ENCODE measurements around the gene CCDC39. TPM values are rescaled to one million over a fixed set of nuclear protein-coding genes. Genes with fewer than 3 reads are reported as not detected.
A peak's percentile ranks its signal among the peaks of the same experiment; 100 is the strongest.

Gene CCDC39
- total RNA-seq, 1 experiment from 2014 or later: not detected

- POLR2A ChIA-PET: no interaction called here
- CTCF ChIA-PET: no interaction called here
- no peak overlapping the region for H3K4me3 Mint-ChIP-seq (ENCODE audit: unreplicated experiment)
- TF ChIP-seq, protein P1, sequence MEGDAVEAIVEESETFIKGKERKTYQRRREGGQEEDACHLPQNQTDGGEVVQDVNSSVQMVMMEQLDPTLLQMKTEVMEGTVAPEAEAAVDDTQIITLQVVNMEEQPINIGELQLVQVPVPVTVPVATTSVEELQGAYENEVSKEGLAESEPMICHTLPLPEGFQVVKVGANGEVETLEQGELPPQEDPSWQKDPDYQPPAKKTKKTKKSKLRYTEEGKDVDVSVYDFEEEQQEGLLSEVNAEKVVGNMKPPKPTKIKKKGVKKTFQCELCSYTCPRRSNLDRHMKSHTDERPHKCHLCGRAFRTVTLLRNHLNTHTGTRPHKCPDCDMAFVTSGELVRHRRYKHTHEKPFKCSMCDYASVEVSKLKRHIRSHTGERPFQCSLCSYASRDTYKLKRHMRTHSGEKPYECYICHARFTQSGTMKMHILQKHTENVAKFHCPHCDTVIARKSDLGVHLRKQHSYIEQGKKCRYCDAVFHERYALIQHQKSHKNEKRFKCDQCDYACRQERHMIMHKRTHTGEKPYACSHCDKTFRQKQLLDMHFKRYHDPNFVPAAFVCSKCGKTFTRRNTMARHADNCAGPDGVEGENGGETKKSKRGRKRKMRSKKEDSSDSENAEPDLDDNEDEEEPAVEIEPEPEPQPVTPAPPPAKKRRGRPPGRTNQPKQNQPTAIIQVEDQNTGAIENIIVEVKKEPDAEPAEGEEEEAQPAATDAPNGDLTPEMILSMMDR (IDR thresholded peaks at IDR 0.05; ENCODE audit: insufficient read depth in 1 of 2, low read depth in 1 of 2, low read length in 1 of 2, severe bottlenecking in 1 of 2, unreplicated experiment in 1 of 2): no peak
- no peak for DNase-seq
- no peaks in the 10 kb centered on the region for H3K36me3 ChIP-seq (ENCODE audit: control insufficient read depth, insufficient read depth, low read length)
- intact Hi-C loops (cut with micrococcal nuclease; ENCODE audit: unreplicated experiment): no loop called here
- H3K9me3 ChIP-seq: no peaks in the 10 kb centered on the region
- no peaks in the 10 kb centered on the region for H3K9me3 Mint-ChIP-seq (ENCODE audit: unreplicated experiment)
- H3K27me3 ChIP-seq (replicated peaks; ENCODE audit: control insufficient read depth, insufficient read depth, low read length): no peaks in the 10 kb centered on the region
- H3K27ac Mint-ChIP-seq (ENCODE audit: unreplicated experiment): no peak overlapping the region
- H3K4me1 Mint-ChIP-seq (ENCODE audit: low read depth, unreplicated experiment): no peaks in the 10 kb centered on the region
- BruUV-seq (replicated peaks): no TSS peak
- H3K27me3 Mint-ChIP-seq (ENCODE audit: insufficient read depth, unreplicated experiment): no peaks in the 10 kb centered on the region
- H3K4me1 ChIP-seq: no peaks in the 10 kb centered on the region
- H3K4me3 ChIP-seq (ENCODE audit: low read depth, low read length): no peak overlapping the region
- peaks cover 30% of the 10 kb centered on the region for H3K36me3 Mint-ChIP-seq (ENCODE audit: insufficient read depth, unreplicated experiment)
Observed at GRCh38 chr3:180612364-180612763, 66.9 kb downstream of the CCDC39 start.

DNA sequence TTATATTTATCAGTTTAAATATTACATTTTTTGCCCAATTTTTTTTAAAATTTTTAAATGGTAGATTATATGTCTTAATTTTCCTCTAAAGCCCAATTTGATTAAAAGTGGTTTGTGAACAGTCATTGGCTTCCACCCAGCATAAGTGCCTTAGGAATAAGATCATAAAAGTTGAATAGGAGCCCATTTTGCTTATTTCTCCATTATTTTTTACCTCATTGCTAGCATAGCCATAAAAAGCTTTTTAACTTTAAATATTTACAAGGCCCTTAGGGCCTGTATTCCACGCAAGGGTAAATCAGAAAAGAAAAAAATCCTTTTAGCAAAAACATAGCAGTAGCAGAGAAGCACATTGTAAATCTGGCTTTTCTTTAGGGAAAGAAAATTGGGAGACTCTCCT lies 68.3 kb downstream of the CCDC39 start:
- intact Hi-C loops (cut with micrococcal nuclease; ENCODE audit: unreplicated experiment): no loop called here
- Mint-ChIP-seq H3K36me3 (ENCODE audit: insufficient read depth, unreplicated experiment) (peaks cover 35% of the 10 kb centered on the region), H3K4me3 (ENCODE audit: unreplicated experiment) (no peak overlapping the region), H3K27me3 (ENCODE audit: insufficient read depth, unreplicated experiment) (no peaks in the 10 kb centered on the region), H3K4me1 (ENCODE audit: low read depth, unreplicated experiment) (no peaks in the 10 kb centered on the region), H3K27ac (ENCODE audit: unreplicated experiment) (no peak overlapping the region), H3K9me3 (ENCODE audit: unreplicated experiment) (no peaks in the 10 kb centered on the region)
- no peaks in the 10 kb centered on the region for H3K4me1 ChIP-seq
- H3K9me3 ChIP-seq: no peaks in the 10 kb centered on the region
- TF ChIP-seq, protein P1 (IDR thresholded peaks at IDR 0.05; ENCODE audit: insufficient read depth in 1 of 2, low read depth in 1 of 2, low read length in 1 of 2, severe bottlenecking in 1 of 2, unreplicated experiment in 1 of 2): no peak
- no peaks in the 10 kb centered on the region for H3K36me3 ChIP-seq (ENCODE audit: control insufficient read depth, insufficient read depth, low read length)
- ChIA-PET POLR2A (no interaction called here), CTCF (no interaction called here)
- no TSS peak for BruUV-seq (replicated peaks)
- no peak for DNase-seq
- no peak overlapping the region for H3K4me3 ChIP-seq (ENCODE audit: low read depth, low read length)
- no peaks in the 10 kb centered on the region for H3K27me3 ChIP-seq (replicated peaks; ENCODE audit: control insufficient read depth, insufficient read depth, low read length)

GRCh38 chr3:180601688-180602666 lies 77.3 kb downstream of the CCDC39 start, which contains the start of gene TTC14:
TSS of gene TTC14 (plus strand) at chr3:180602163. CDS start at chr3:180602262, 99 bp downstream.
- Mint-ChIP-seq H3K9me3 (ENCODE audit: unreplicated experiment) (no peaks in the 10 kb centered on the region), H3K4me1 (ENCODE audit: low read depth, unreplicated experiment) (no peaks in the 10 kb centered on the region), H3K27me3 (ENCODE audit: insufficient read depth, unreplicated experiment) (peaks cover 3% of the 10 kb centered on the region), H3K4me3 (ENCODE audit: unreplicated experiment) (peak within 1 kb of the TSS; percentile 95), H3K27ac (ENCODE audit: unreplicated experiment) (peak within 1 kb of the TSS; percentile 91), H3K36me3 (ENCODE audit: insufficient read depth, unreplicated experiment) (peaks cover 22% of the 10 kb centered on the region)
- BruUV-seq (replicated peaks): no TSS peak
- intact Hi-C loops (cut with micrococcal nuclease; ENCODE audit: unreplicated experiment): loop anchor here (2.0 kb wide), 1 partner anchor 77 kb away; the partner anchor contains the start of gene CCDC39
- no peaks in the 10 kb centered on the region for H3K36me3 ChIP-seq (ENCODE audit: control insufficient read depth, insufficient read depth, low read length)
- CTCF ChIA-PET: no interaction called here
- H3K9me3 ChIP-seq: no peaks in the 10 kb centered on the region
- peaks cover 6% of the 10 kb centered on the region; the same call in 1 of the 2 replicates for H3K4me1 ChIP-seq
- peak; percentile 92 to 93 for DNase-seq
- POLR2A ChIA-PET: interaction anchor here (0.6 kb wide), 2 partner anchors 272 to 694 kb away, joined by 3 read pairs; no protein-coding TSS in a partner anchor
- H3K4me3 ChIP-seq (ENCODE audit: low read depth, low read length): peak within 1 kb of the TSS; percentile 65
- no peaks in the 10 kb centered on the region for H3K27me3 ChIP-seq (replicated peaks; ENCODE audit: control insufficient read depth, insufficient read depth, low read length)
- TF ChIP-seq, protein P1 (IDR thresholded peaks at IDR 0.05; ENCODE audit: insufficient read depth in 1 of 2, low read depth in 1 of 2, low read length in 1 of 2, severe bottlenecking in 1 of 2, unreplicated experiment in 1 of 2): peak in 1 of 2 experiments; percentile 11

Data from Caco-2 (cell line).